SK-N-SH treated with all-trans-retinoic acid at 6 μM for 48 hours (cell line): ENCODE data around the gene MRPS22.

Experiments used
- ATAC-seq: fragments of 200-7000 bp; cut with Tn5 transposase; 3 replicates; pipeline ENCODE4 v1.9.1; 2020; ENCODE audit warnings: mild to moderate bottlenecking, moderate library complexity
- ARNTL ChIP-seq: fragments of 450-650 bp; formaldehyde crosslinking; IDR thresholded peaks from 2 replicates; pipeline ENCODE4 v1.5.0; 2020; ENCODE audit warnings: low read depth, mild to moderate bottlenecking, moderate library complexity, borderline replicate concordance
- BACH2 ChIP-seq: fragments of 250-450 bp; sonication (Bioruptor Pico); IDR thresholded peaks from 2 replicates; pipeline ENCODE4 v1.9.0; 2021; ENCODE audit warnings: mild to moderate bottlenecking, borderline replicate concordance
- CSDC2 ChIP-seq: fragments of 250-450 bp; sonication (Bioruptor Pico); IDR thresholded peaks from 2 replicates; pipeline ENCODE4 v1.5.0; 2020; ENCODE audit warnings: mild to moderate bottlenecking, moderate library complexity
- ESRRG ChIP-seq: fragments of 250-450 bp; sonication (Bioruptor Pico); IDR thresholded peaks from 2 replicates; pipeline ENCODE4 v1.6.1; 2021; ENCODE audit warnings: mild to moderate bottlenecking
- ISL1 ChIP-seq: fragments of 250-450 bp; sonication (Bioruptor Pico); IDR thresholded peaks from 2 replicates; pipeline ENCODE4 v2.1.2; 2022; ENCODE audit warnings: mild to moderate bottlenecking, moderate library complexity
- OSR1 ChIP-seq: fragments of 250-450 bp; sonication (Bioruptor Pico); IDR thresholded peaks from 2 replicates; pipeline ENCODE4 v1.8.0; 2022; ENCODE audit warnings: moderate library complexity, mild to moderate bottlenecking, inconsistent platforms
- PPARA ChIP-seq: fragments of 250-450 bp; sonication (Bioruptor Pico); IDR thresholded peaks from 2 replicates; pipeline ENCODE4 v1.5.0; 2020; ENCODE audit warnings: mild to moderate bottlenecking, borderline replicate concordance
- RARB ChIP-seq: fragments of 250-450 bp; sonication (Bioruptor Pico); IDR thresholded peaks from 2 replicates; pipeline ENCODE4 v1.8.0; 2021; ENCODE audit warnings: mild to moderate bottlenecking, moderate library complexity
- SNAI2 ChIP-seq: fragments of 250-450 bp; sonication (Bioruptor Pico); IDR thresholded peaks from 2 replicates; pipeline ENCODE4 v1.5.0; 2020; ENCODE audit warnings: mild to moderate bottlenecking, moderate library complexity
- TCF4 ChIP-seq: fragments of 250-450 bp; sonication (Bioruptor Pico); IDR thresholded peaks from 2 replicates; pipeline ENCODE4 v1.8.0; 2021; ENCODE audit warnings: mild to moderate bottlenecking, moderate library complexity, borderline replicate concordance
- TOX ChIP-seq: fragments of 250-450 bp; sonication (Bioruptor Pico); IDR thresholded peaks from 2 replicates; pipeline ENCODE4 v1.8.0; 2021; ENCODE audit warnings: mild to moderate bottlenecking, moderate library complexity, borderline replicate concordance
- ZC3H10 ChIP-seq: fragments of 250-450 bp; sonication (Bioruptor Pico); IDR thresholded peaks from 2 replicates; pipeline ENCODE4 v1.5.1; 2021; ENCODE audit warnings: mild to moderate bottlenecking, moderate library complexity
- ZFP3 ChIP-seq: fragments of 250-450 bp; sonication (Bioruptor Pico); IDR thresholded peaks from 2 replicates; pipeline ENCODE4 v1.5.0; 2020; ENCODE audit warnings: mild to moderate bottlenecking, moderate library complexity
- ZFP30 ChIP-seq: fragments of 450-650 bp; formaldehyde crosslinking; IDR thresholded peaks from 2 replicates; pipeline ENCODE4 v1.5.0; 2022; ENCODE audit warnings: mild to moderate bottlenecking, moderate library complexity
- ZNF565 ChIP-seq: fragments of 450-650 bp; formaldehyde crosslinking; conservative IDR thresholded peaks from 2 replicates; pipeline ENCODE4 v1.5.0; 2020; ENCODE audit warnings: low read depth, mild to moderate bottlenecking, moderate library complexity
- ZNF70 ChIP-seq: fragments of 450-650 bp; formaldehyde crosslinking; IDR thresholded peaks from 2 replicates; pipeline ENCODE4 v1.5.0; 2020; ENCODE audit warnings: mild to moderate bottlenecking, moderate library complexity
- ZNF8 ChIP-seq: fragments of 450-650 bp; formaldehyde crosslinking; IDR thresholded peaks from 2 replicates; pipeline ENCODE4 v1.5.0; 2020; ENCODE audit warnings: mild to moderate bottlenecking, moderate library complexity
- TF ChIP-seq, protein P1 (sequence below): fragments of 250-450 bp; sonication (Bioruptor Pico); IDR thresholded peaks from 2 replicates; pipeline ENCODE4 v1.5.1; 2020; ENCODE audit warnings: low read depth, mild to moderate bottlenecking, moderate library complexity
- TF ChIP-seq, protein P2 (sequence below): fragments of 250-450 bp; sonication (Bioruptor Pico); IDR thresholded peaks from 2 replicates; pipeline ENCODE4 v1.5.0; 2020; ENCODE audit warnings: mild to moderate bottlenecking, moderate library complexity
- TF ChIP-seq, protein P3 (sequence below): fragments of 250-450 bp; sonication (Bioruptor Pico); IDR thresholded peaks from 2 replicates; pipeline ENCODE4 v1.8.0; 2020; ENCODE audit warnings: mild to moderate bottlenecking, moderate library complexity, borderline replicate concordance
- TF ChIP-seq, protein P4 (sequence below): fragments of 250-450 bp; sonication (Bioruptor Pico); IDR thresholded peaks from 2 replicates; pipeline ENCODE4 v1.5.1; 2021; ENCODE audit warnings: mild to moderate bottlenecking, moderate library complexity

The MRPS22 gene

DNA sequence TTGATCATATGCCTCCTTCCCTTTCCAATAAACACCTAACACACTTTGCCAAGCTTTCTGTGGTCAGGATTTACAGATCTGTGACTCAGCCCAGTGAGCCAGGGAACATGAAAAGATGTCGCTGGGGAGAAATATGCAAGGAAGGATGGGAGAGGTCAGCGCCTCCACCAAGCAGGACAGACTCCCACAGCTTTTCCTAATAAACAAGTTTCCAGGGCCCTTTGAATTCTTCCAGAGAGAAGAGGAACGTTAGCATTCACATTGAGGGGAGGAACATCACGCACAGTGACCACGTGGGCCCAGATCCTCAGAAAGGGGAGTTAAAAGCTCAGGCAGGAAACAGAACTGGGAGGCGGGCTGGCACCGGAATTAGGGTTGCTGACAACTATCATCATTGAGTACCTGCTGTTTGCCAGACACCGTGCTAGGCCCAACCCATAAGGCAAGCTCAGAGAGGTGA is 33.3 kb upstream of the MRPS22 start:
- peak; percentile 68 for ATAC-seq
- TF ChIP-seq BACH2 (CRISPR knock-in tag) (no peak), ZNF70 (no peak), ESRRG (CRISPR knock-in tag) (no peak), OSR1 (CRISPR knock-in tag) (no peak)

DNA sequence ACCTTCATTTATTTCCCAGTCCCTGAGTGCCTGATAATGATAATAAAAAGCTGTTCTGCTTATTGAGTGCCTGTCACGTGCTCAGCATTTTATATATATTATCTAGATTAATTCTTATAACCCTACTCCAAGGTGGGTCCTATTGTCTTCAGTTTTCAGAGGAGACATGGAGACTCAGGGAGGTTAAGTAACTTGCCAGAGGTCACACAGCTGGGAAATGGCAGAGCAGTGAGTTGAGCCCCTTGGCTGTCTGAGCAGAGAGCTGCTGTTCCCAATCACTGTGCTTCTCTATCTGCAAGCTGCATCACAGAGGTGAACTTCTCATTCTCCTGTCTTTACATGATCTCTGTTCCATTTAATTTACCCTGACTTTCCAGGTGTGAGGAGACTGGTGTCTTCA is 32.3 kb upstream of the MRPS22 start:
- TF ChIP-seq ZC3H10, result no peak
- TF ChIP-seq, protein P1, sequence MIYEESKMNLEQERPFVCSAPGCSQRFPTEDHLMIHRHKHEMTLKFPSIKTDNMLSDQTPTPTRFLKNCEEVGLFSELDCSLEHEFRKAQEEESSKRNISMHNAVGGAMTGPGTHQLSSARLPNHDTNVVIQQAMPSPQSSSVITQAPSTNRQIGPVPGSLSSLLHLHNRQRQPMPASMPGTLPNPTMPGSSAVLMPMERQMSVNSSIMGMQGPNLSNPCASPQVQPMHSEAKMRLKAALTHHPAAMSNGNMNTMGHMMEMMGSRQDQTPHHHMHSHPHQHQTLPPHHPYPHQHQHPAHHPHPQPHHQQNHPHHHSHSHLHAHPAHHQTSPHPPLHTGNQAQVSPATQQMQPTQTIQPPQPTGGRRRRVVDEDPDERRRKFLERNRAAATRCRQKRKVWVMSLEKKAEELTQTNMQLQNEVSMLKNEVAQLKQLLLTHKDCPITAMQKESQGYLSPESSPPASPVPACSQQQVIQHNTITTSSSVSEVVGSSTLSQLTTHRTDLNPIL (CRISPR knock-in tag), result no peak
- TF ChIP-seq BACH2 (CRISPR knock-in tag), result no peak
- no peak for TF ChIP-seq ZNF565 (CRISPR knock-in tag)
- no peak for TF ChIP-seq PPARA
- TF ChIP-seq ARNTL (CRISPR knock-in tag), result no peak
- no peak for TF ChIP-seq ZNF70
- TF ChIP-seq, protein P2, sequence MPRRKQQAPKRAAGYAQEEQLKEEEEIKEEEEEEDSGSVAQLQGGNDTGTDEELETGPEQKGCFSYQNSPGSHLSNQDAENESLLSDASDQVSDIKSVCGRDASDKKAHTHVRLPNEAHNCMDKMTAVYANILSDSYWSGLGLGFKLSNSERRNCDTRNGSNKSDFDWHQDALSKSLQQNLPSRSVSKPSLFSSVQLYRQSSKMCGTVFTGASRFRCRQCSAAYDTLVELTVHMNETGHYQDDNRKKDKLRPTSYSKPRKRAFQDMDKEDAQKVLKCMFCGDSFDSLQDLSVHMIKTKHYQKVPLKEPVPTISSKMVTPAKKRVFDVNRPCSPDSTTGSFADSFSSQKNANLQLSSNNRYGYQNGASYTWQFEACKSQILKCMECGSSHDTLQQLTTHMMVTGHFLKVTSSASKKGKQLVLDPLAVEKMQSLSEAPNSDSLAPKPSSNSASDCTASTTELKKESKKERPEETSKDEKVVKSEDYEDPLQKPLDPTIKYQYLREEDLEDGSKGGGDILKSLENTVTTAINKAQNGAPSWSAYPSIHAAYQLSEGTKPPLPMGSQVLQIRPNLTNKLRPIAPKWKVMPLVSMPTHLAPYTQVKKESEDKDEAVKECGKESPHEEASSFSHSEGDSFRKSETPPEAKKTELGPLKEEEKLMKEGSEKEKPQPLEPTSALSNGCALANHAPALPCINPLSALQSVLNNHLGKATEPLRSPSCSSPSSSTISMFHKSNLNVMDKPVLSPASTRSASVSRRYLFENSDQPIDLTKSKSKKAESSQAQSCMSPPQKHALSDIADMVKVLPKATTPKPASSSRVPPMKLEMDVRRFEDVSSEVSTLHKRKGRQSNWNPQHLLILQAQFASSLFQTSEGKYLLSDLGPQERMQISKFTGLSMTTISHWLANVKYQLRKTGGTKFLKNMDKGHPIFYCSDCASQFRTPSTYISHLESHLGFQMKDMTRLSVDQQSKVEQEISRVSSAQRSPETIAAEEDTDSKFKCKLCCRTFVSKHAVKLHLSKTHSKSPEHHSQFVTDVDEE (CRISPR knock-in tag), result no peak
- ATAC-seq, result no peak

DNA sequence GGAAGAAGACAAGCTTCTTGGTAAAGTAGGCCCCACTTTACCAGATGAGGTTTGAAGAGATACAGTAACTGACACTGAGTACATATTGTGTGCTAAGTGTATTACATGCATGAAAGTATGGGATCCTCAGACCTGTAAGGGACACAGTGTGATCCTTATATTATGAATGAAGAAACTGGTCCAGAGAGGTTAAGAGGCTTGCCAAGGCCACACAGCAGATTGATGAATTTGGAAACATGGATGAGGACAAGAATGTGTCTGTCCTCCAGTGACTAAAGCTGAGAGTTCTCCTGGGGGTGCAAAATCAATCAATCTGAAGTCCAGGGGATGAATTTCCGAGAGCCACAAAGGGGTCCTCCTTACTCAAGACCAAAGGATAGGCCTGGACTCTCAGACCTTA is 31.4 kb upstream of the MRPS22 start:
- TF ChIP-seq TCF4 (CRISPR knock-in tag) (no peak), ESRRG (CRISPR knock-in tag) (no peak), TOX (CRISPR knock-in tag) (no peak), ARNTL (CRISPR knock-in tag) (no peak), CSDC2 (CRISPR knock-in tag) (no peak)
- TF ChIP-seq, protein P1 (CRISPR knock-in tag), result no peak
- TF ChIP-seq, all 23 proteins: peak for 0
- ATAC-seq, result no peak

DNA sequence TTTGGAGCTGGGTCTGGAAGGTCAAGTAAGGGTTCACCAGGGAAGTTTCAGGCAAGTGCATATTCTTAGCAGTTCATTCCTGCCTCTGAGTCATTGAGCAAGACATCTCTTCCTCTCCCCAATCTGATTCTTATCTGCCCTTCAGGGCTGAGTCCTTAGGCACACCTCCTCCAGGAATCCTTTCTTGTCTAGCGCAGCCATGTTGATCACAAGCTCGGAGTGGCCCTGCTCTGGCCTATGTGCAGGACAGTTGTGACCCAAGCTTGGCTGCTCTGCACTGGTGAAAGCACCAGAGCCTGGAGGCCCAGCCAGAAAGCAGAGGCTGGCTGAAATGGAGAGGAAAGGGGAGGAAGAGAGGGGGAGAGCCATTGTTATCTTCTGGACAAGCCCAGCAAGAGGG is 30.9 kb upstream of the MRPS22 start:
- ATAC-seq, result peak; percentile 59
- TF ChIP-seq, protein P3, sequence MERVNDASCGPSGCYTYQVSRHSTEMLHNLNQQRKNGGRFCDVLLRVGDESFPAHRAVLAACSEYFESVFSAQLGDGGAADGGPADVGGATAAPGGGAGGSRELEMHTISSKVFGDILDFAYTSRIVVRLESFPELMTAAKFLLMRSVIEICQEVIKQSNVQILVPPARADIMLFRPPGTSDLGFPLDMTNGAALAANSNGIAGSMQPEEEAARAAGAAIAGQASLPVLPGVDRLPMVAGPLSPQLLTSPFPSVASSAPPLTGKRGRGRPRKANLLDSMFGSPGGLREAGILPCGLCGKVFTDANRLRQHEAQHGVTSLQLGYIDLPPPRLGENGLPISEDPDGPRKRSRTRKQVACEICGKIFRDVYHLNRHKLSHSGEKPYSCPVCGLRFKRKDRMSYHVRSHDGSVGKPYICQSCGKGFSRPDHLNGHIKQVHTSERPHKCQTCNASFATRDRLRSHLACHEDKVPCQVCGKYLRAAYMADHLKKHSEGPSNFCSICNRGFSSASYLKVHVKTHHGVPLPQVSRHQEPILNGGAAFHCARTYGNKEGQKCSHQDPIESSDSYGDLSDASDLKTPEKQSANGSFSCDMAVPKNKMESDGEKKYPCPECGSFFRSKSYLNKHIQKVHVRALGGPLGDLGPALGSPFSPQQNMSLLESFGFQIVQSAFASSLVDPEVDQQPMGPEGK (CRISPR knock-in tag), result no peak
- 0 out of 2 replicates have a peak, but pooled peaks have one; percentile 66 for TF ChIP-seq ZFP3 (CRISPR knock-in tag)

DNA sequence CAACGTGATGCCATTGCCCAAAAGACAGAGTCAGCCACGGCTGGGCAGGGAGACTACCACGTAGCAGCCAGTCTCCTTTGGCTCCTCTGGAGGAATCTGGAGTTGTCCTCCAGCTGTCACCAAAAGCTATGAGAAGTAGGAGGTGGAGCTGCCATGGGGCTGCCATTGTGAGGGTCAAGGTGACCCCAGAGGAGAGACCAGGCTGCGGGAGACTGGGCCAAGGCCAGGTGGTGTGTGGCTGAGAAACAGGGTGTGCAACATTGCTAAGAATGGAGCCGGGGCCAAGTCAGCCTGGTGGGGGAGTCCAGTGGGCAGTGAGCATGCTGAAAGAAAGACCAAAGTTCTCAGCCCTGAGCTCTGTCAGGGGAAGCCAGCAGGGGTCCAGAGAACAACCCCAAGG is 29.9 kb upstream of the MRPS22 start:
- TF ChIP-seq ZFP30 (CRISPR knock-in tag) (no peak), TCF4 (CRISPR knock-in tag) (no peak), ISL1 (CRISPR knock-in tag) (no peak), TOX (CRISPR knock-in tag) (no peak), RARB (no peak), SNAI2 (CRISPR knock-in tag) (no peak), ZC3H10 (no peak), PPARA (no peak), ZNF8 (no peak), ZFP3 (CRISPR knock-in tag) (no peak)
- TF ChIP-seq, protein P3 (CRISPR knock-in tag), result no peak
- TF ChIP-seq, protein P4, sequence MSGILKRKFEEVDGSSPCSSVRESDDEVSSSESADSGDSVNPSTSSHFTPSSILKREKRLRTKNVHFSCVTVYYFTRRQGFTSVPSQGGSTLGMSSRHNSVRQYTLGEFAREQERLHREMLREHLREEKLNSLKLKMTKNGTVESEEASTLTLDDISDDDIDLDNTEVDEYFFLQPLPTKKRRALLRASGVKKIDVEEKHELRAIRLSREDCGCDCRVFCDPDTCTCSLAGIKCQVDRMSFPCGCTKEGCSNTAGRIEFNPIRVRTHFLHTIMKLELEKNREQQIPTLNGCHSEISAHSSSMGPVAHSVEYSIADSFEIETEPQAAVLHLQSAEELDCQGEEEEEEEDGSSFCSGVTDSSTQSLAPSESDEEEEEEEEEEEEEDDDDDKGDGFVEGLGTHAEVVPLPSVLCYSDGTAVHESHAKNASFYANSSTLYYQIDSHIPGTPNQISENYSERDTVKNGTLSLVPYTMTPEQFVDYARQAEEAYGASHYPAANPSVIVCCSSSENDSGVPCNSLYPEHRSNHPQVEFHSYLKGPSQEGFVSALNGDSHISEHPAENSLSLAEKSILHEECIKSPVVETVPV (CRISPR knock-in tag), result no peak
- TF ChIP-seq, protein P1 (CRISPR knock-in tag), result no peak
- no peak for ATAC-seq
